K562 (cell line): ENCODE measurements around the gene GPR33. TPM values are rescaled to one million over a fixed set of nuclear protein-coding genes. Genes with fewer than 3 reads are reported as not detected.

ENCODE experiments used
- ATAC-seq: fragments of 200-7000 bp; cut with Tn5 transposase; 3 replicates; pipeline ENCODE4 v1.9.1; 2020; ENCODE audit warnings: moderate library complexity
- BruUV-seq: library from RNA; stranded (reverse); fragments of 400-500 nt; replicated peaks from 2 replicates; lab custom pipeline; 2021; lab: Mats Ljungman, UMichigan
- CTCF ChIA-PET: fragments of 300-600 bp; formaldehyde crosslinking; extraction: SDS; loops from one replicate; lab custom pipeline; 2021; ENCODE audit warnings: low intra/inter-chr PET ratio; lab: Yijun Ruan, JAX
- POLR2A ChIA-PET: fragments of 300-600, 350-650 bp; sonication (Branson Sonifier 250); formaldehyde crosslinking; extraction: SDS; loops from one replicate; lab custom pipeline; 2021; ENCODE audit warnings: antibody characterized with exemption, inconsistent platforms; lab: Yijun Ruan, JAX
- DNase-seq, 4 experiments: peaks; one replicate each; pipeline versions ENCODE4 v3.0.0 to v3.0.0-alpha.2; 2011 to 2018; ENCODE audit warnings: low spot score in 3 of 4, mixed read lengths in 3 of 4; ENCODE audit errors: extremely low read depth in 1 of 4
- FAIRE-seq: peaks from 2 replicates; lab custom pipeline; 2011; peaks lifted over from hg19 to GRCh38; lab: Jason Lieb, UNC
- H2AFZ ChIP-seq: 2 replicates; pipeline ENCODE4 v1.6.0; 2011; ENCODE audit warnings: low read depth, low read length, control low read depth, inconsistent platforms
- H3K27ac ChIP-seq: fragments of 200-600 bp; 3 replicates; pipeline ENCODE4 v1.8.0; 2011; ENCODE audit warnings: low read depth, mild to moderate bottlenecking, control low read depth, inconsistent platforms, low read length, moderate library complexity, mixed read lengths; ENCODE audit errors: extremely low read depth
- H3K27me3 ChIP-seq, 2 experiments: fragments of 300-600 bp in 1 of 2; 2 replicates in 1 of 2; 3 replicates in 1 of 2; pipeline versions ENCODE4 v1.6.0 to v1.8.0; 2011; ENCODE audit warnings: inconsistent platforms in 2 of 2, low read length in 2 of 2, mild to moderate bottlenecking in 1 of 2, mixed read lengths in 1 of 2, moderate library complexity in 1 of 2; ENCODE audit not compliant: control insufficient read depth in 2 of 2, insufficient read depth in 2 of 2
- H3K36me3 ChIP-seq: fragments of 300-600 bp; 3 replicates; pipeline ENCODE4 v1.8.0; 2011; ENCODE audit warnings: mild to moderate bottlenecking, low read length, inconsistent platforms; ENCODE audit not compliant: control insufficient read depth, insufficient read depth
- H3K4me1 ChIP-seq, 2 experiments: fragments of 200-600 bp in 1 of 2; replicated peaks in 1 of 2; 2 replicates in 1 of 2; 3 replicates in 1 of 2; pipeline versions ENCODE4 v1.5.1 to v1.8.0; 2011; ENCODE audit warnings: inconsistent platforms in 2 of 2, low read length in 2 of 2, mild to moderate bottlenecking in 1 of 2, mixed read lengths in 1 of 2, moderate library complexity in 1 of 2; ENCODE audit not compliant: control insufficient read depth in 2 of 2, insufficient read depth in 2 of 2
- H3K4me2 ChIP-seq: 2 replicates; pipeline ENCODE4 v1.6.1; 2011; ENCODE audit warnings: low read length, control low read depth, inconsistent platforms, mixed read lengths; ENCODE audit not compliant: insufficient read depth
- H3K4me3 ChIP-seq: fragments of 200-600 bp; sonication (generic), shearing (Covaris generic); 2 replicates; pipeline ENCODE4 v1.5.1; 2016; ENCODE audit warnings: control low read depth, inconsistent platforms
- H3K79me2 ChIP-seq: fragments of 200-600 bp; 3 replicates; pipeline ENCODE4 v1.8.0; 2011; ENCODE audit warnings: low read length, inconsistent platforms; ENCODE audit not compliant: control insufficient read depth, insufficient read depth
- H3K9ac ChIP-seq, 2 experiments: 2 replicates each; pipeline versions ENCODE4 v1.6.0 to v1.6.1; 2011; ENCODE audit warnings: low read depth in 2 of 2, low read length in 2 of 2, control low read depth in 1 of 2, inconsistent platforms in 1 of 2, mild to moderate bottlenecking in 1 of 2, mixed read lengths in 1 of 2; ENCODE audit not compliant: insufficient read depth in 1 of 2
- H3K9me1 ChIP-seq: one replicate; pipeline ENCODE4 v1.6.0; 2011; ENCODE audit warnings: inconsistent platforms, mild to moderate bottlenecking, low read length, moderate library complexity; ENCODE audit not compliant: control insufficient read depth, insufficient read depth
- H3K9me3 ChIP-seq: replicated peaks from 2 replicates; pipeline ENCODE4 v1.5.1; 2011; ENCODE audit warnings: low read depth, low read length, inconsistent platforms; ENCODE audit not compliant: control insufficient read depth, insufficient read depth
- H4K20me1 ChIP-seq: replicated peaks from 2 replicates; pipeline ENCODE4 v1.6.1; 2011; ENCODE audit warnings: low read length, inconsistent platforms, mixed read lengths; ENCODE audit not compliant: control insufficient read depth, insufficient read depth
- ARHGAP35 ChIP-seq: fragments of 450-650 bp; IDR thresholded peaks from 2 replicates; pipeline ENCODE4 v1.6.1; 2018; ENCODE audit not compliant: partially characterized antibody
- C11orf30 ChIP-seq: fragments of 450-650 bp; IDR thresholded peaks from 2 replicates; pipeline ENCODE4 v1.6.1; 2016; ENCODE audit warnings: low read depth, mild to moderate bottlenecking
- CTBP1 ChIP-seq: fragments of 450-650 bp; IDR thresholded peaks from 2 replicates; pipeline ENCODE4 v1.6.1; 2016; ENCODE audit warnings: borderline replicate concordance
- MAFF ChIP-seq: IDR thresholded peaks from 2 replicates; pipeline ENCODE4 v1.6.1; 2012; ENCODE audit warnings: low read length, improper control_type of control experiment
- NR3C1 ChIP-seq: sonication (generic); formaldehyde crosslinking; IDR thresholded peaks from 2 replicates; pipeline ENCODE4 v1.8.1; 2022; ENCODE audit warnings: missing genetic modification reagents
- SMARCB1 ChIP-seq: IDR thresholded peaks from 2 replicates; pipeline ENCODE4 v1.6.1; 2011; ENCODE audit warnings: improper control_type of control experiment, low read depth; ENCODE audit not compliant: insufficient read length
- ZNF134 ChIP-seq: fragments of 250-450 bp; sonication (Bioruptor Pico); conservative IDR thresholded peaks from 2 replicates; pipeline ENCODE4 v1.4.0; 2020
- ZNF316 ChIP-seq: fragments of 450-650 bp; IDR thresholded peaks from 2 replicates; pipeline ENCODE4 v1.6.1; 2016
- ZNF408 ChIP-seq: fragments of 250-450 bp; sonication (Bioruptor Pico); IDR thresholded peaks from 2 replicates; pipeline ENCODE4 v1.4.0; 2020; ENCODE audit warnings: low read depth, mild to moderate bottlenecking, moderate library complexity
- WGBS: fragments of 100-300 bp; shearing (Covaris generic); methylation state at CpG from one replicate; pipeline ENCODE4 v1.1.6; 2016; ENCODE audit warnings: low coverage, mixed read lengths; ENCODE audit not compliant: insufficient coverage; ENCODE audit errors: missing lambda C conversion rate; 5-methylcytosine and 5-hydroxymethylcytosine counted together
- in situ Hi-C: fragments of 300-500 bp; cut with MboI; formaldehyde crosslinking; loops from 4 replicates; pipeline ENCODE4 v1.15.0; 2018; ENCODE audit warnings: inconsistent platforms, mixed read lengths
- intact Hi-C: fragments of 100-400 bp; cut with micrococcal nuclease; formaldehyde crosslinking; loops from 2 replicates; pipeline ENCODE4 v1.14.2; 2022
- polyA plus RNA-seq, 8 experiments: library from polyadenylated mRNA; depleted of rRNA in 4 of 8; stranded (reverse) in 5 of 8; unstranded in 3 of 8; fragments of >200 nt; fragmentation: Nextera tagmentation in 2 of 8; fragmentation: Illumina TruSeq in 1 of 8; extraction: Ambion mirVana in 2 of 8; extraction: Trizol in 1 of 8; gene quantifications; 2 replicates each; pipeline versions ENCODE4 v1.2.1 to v1.2.3, GENCODE V29; 2011 to 2014; ENCODE audit warnings: inconsistent platforms in 1 of 8, missing spikeins in 1 of 8
- total RNA-seq, 7 experiments: library from RNA; depleted of rRNA in 6 of 7; stranded (reverse); fragments of >200 nt in 6 of 7; fragmentation: Illumina TruSeq in 2 of 7; extraction: Trizol in 2 of 7; gene quantifications; 2 replicates each; pipeline versions ENCODE4 v1.2.1 to v1.2.3, GENCODE V29; 2011 to 2021; ENCODE audit warnings: low replicate concordance in 1 of 7

The GPR33 gene
- total and polyA plus RNA-seq, 9 of the 15 experiments (the other 6 are each of a cell fraction or from before 2014, with no cell fraction given): not detected

DNA sequence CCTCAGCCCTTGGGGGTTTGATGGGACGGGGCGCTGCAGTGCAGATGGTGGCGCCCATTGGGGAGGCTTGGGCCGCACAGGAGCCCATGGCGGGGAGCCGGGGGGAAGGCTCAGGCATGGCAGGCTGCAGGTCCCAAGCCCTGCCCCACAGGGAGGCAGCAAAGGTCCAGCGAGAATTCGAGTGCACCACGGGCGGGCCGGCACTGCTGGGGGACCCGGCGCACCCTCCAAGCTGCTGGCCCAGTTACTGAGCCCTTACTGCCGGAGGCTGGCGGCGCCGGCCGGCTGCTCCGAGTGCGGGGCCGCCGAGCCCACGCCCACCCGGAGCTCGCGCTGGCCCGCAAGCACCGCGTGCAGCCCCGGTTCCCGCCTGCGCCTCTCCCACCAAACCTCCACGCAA, 39.2 kb upstream of the GPR33 start:
- Histone ChIP-seq H3K27me3 (no peaks in the 10 kb centered on the region; a peak in 1 of 5 replicates), H3K27ac (no peak overlapping the region), H3K36me3 (no peaks in the 10 kb centered on the region), H4K20me1 (no peaks in the 10 kb centered on the region), H3K4me3 (no peak overlapping the region), H3K9ac (no peak overlapping the region), H3K79me2 (no peaks in the 10 kb centered on the region), H3K4me1 (peaks cover 0 to 6% of the 10 kb centered on the region in 2 experiments; a peak in 2 of 5 replicates), H2AFZ (no peak overlapping the region), H3K9me1 (no peaks in the 10 kb centered on the region), H3K4me2 (no peak overlapping the region), H3K9me3 (no peaks in the 10 kb centered on the region)
- ChIA-PET POLR2A (no interaction called here), CTCF (no interaction called here)
- in situ Hi-C loops: no loop called here
- intact Hi-C loops: no loop called here
- WGBS: no CpG with 5 or more reads among the region's 33 CpGs
- BruUV-seq: no TSS peak
- no peak for ATAC-seq
- no peak for FAIRE-seq
- DNase-seq: no peak
- no peak for TF ChIP-seq C11orf30
- TF ChIP-seq SMARCB1: no peak

- H3K4me3 ChIP-seq: no peak overlapping the region
- no peaks in the 10 kb centered on the region for H3K9me1 ChIP-seq
- no peak for ATAC-seq
- BruUV-seq: no TSS peak
- no peaks in the 10 kb centered on the region for H3K36me3 ChIP-seq
- no peak overlapping the region for H3K27ac ChIP-seq
- no peaks in the 10 kb centered on the region for H3K4me1 ChIP-seq
- 69% methylated on average over 1 of the region's 1 CpG for WGBS
- FAIRE-seq: no peak
- H3K9ac ChIP-seq: no peak overlapping the region
- no peak for TF ChIP-seq NR3C1 (CRISPR knock-in tag)
- TF ChIP-seq MAFF: peak; percentile 12; the same call in 1 of the 2 replicates
- peak; percentile 65 for TF ChIP-seq C11orf30
- peak; percentile 81 for TF ChIP-seq ZNF316
- TF ChIP-seq ZNF408: no peak
- TF ChIP-seq ZNF134 (CRISPR knock-in tag): no peak
- TF ChIP-seq ARHGAP35: no peak
- TF ChIP-seq CTBP1: no peak
- in situ Hi-C loops: loop anchor here (10.0 to 25.0 kb wide), 2 partner anchors 751 to 954 kb away; no protein-coding TSS in a partner anchor
- ChIA-PET CTCF (interaction anchor here (0.7 kb wide), 1 partner anchor 958 kb away, joined by 4 read pairs; no protein-coding TSS in a partner anchor), POLR2A (no interaction called here)
- H3K79me2 ChIP-seq: no peaks in the 10 kb centered on the region
- no peak overlapping the region for H2AFZ ChIP-seq
- no peaks in the 10 kb centered on the region for H4K20me1 ChIP-seq
- no peak for DNase-seq
- intact Hi-C loops: loop anchor here (5.0 to 10.0 kb wide), 2 partner anchors 274 to 741 kb away; no protein-coding TSS in a partner anchor
- no peak overlapping the region for H3K4me2 ChIP-seq
- H3K9me3 ChIP-seq: no peaks in the 10 kb centered on the region
- H3K27me3 ChIP-seq: no peaks in the 10 kb centered on the region; a peak in 1 of 5 replicates
Observed at GRCh38 chr14:31510855-31511254, 23.0 kb upstream of the GPR33 start.
